ENCODE measurements around the gene POU4F1. TPM values are rescaled to one million over a fixed set of nuclear protein-coding genes. Genes with fewer than 3 reads are reported as not detected.

Gene POU4F1
- total and polyA plus RNA-seq, 8 donors = 0.08 TPM; not detected in 7

DNA sequence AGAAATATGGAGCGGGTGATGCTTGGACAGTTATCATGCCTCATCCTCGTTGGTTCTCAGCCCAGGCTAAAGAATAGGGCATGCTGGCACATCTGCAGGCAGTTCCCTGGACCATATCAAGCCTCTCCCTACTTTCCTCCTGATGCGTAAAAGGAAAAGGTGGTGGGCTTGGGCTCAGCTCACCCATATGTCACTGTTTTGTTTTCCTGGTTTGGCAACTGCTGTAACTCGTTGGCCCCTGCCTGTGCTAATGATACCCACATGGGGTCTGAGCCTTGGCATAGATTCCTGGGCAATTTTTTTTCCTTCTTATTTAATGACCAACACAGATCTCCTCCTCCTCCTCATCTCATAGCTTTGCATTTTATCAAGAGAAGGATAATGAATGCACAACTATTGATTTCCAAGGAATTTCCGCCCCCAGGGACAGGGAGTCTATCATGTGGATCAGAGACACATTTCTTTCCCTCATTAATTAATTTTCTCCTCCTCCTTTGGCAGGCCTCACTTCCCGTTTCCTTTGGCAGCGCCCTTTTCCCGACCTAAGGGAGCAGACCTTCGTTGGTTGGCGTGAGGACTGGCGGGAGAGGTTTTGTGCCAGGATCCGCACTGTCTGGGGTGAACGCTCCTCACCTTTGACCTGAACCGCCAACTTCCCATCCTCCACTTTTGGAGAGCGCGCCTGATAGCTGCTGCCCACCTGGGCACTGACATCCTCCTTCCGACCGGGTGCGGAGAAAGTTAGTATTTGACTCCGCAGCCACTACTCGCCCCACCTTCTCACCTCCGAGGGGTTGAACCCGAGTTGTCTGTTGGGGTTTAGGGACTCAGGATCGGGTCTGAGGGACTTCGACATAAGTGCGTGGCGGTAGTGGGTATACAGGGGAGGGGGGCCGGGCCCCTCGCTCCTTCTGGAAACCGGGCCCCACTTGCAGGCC lies 3.4 kb upstream of the POU4F1 start:
- Histone ChIP-seq H3K27ac (no peak overlapping the region), H3K9me3 (no peaks in the 10 kb centered on the region), H3K36me3 (no peaks in the 10 kb centered on the region), H3K4me1 (peaks cover 39 to 56% (median 50%) of the 10 kb centered on the region in 4 donors), H3K27me3 (peaks cover 52 to 94% (median 87%) of the 10 kb centered on the region in 3 donors), H3K4me3 (no peak overlapping the region)
- 9 to 13% (median 11%) methylated on average over 29 to 30 of the region's 30 CpGs for WGBS, 5 donors
- DNase-seq = no peak
- TF ChIP-seq EP300 (IDR thresholded peaks at IDR 0.05) = no peak
- TF ChIP-seq POLR2AphosphoS5 (IDR thresholded peaks at IDR 0.05) = no peak
- TF ChIP-seq POLR2A (IDR thresholded peaks at IDR 0.05) = no peak
- TF ChIP-seq, protein P1, sequence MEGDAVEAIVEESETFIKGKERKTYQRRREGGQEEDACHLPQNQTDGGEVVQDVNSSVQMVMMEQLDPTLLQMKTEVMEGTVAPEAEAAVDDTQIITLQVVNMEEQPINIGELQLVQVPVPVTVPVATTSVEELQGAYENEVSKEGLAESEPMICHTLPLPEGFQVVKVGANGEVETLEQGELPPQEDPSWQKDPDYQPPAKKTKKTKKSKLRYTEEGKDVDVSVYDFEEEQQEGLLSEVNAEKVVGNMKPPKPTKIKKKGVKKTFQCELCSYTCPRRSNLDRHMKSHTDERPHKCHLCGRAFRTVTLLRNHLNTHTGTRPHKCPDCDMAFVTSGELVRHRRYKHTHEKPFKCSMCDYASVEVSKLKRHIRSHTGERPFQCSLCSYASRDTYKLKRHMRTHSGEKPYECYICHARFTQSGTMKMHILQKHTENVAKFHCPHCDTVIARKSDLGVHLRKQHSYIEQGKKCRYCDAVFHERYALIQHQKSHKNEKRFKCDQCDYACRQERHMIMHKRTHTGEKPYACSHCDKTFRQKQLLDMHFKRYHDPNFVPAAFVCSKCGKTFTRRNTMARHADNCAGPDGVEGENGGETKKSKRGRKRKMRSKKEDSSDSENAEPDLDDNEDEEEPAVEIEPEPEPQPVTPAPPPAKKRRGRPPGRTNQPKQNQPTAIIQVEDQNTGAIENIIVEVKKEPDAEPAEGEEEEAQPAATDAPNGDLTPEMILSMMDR (IDR thresholded peaks at IDR 0.05) = no peak
- intact Hi-C loops (cut with DNase I; ENCODE audit: low total_unique reads) = no loop called here

DNA sequence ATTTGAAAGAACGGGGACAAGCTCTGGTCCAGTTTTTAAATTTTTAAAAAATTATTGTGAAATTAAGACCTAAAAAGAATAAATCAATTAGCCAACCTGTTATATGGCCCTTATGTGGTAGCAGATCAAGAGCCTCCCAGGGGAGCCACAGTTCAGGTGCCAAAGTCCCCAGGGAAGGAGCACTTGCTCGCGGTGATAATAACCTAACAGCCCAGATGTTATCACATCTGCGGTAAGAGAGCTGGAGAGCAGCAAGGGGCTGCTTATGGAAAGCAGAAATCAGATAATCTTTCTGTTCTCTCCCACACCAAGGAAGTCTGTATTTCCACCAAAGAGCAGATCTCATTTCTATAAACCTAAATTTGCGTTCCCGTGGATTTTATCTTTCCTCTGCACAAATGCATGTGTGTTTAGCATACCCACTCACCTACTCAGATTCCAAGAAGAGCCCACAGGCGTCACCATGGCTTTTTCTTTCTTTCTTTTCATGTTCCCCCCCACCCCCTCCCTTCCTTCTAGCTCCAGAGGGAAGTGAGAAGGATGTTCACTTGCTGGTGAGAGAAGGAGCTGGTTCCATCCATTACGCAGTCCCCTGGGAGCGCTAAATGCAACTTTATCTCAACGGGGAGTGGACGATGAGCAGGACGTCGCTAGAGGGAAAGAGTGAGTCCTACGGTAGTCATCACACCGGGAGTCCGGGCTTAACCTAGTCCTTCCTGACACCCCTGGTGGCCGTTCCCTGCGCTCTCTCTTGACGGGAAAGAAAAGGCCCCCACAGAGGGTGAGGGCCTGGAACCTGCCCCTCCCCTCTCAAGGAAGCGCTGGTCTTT lies 1.6 kb upstream of the POU4F1 start:
- Histone ChIP-seq H3K27ac (no peak overlapping the region), H3K4me1 (peaks cover 45 to 62% (median 59%) of the 10 kb centered on the region in 4 donors), H3K27me3 (peaks cover 60 to 97% (median 96%) of the 10 kb centered on the region in 3 donors), H3K4me3 (no peak overlapping the region), H3K36me3 (no peaks in the 10 kb centered on the region), H3K9me3 (no peaks in the 10 kb centered on the region)
- intact Hi-C loops (cut with DNase I; ENCODE audit: low total_unique reads) = no loop called here
- TF ChIP-seq POLR2AphosphoS5 (IDR thresholded peaks at IDR 0.05) = no peak
- no peak for TF ChIP-seq POLR2A (IDR thresholded peaks at IDR 0.05)
- TF ChIP-seq, protein P1 (IDR thresholded peaks at IDR 0.05) = no peak
- no peak for TF ChIP-seq EP300 (IDR thresholded peaks at IDR 0.05)
- 5 to 12% (median 6%) methylated on average over 16 to 20 of the region's 20 CpGs for WGBS, 5 donors
- DNase-seq = no peak

DNA sequence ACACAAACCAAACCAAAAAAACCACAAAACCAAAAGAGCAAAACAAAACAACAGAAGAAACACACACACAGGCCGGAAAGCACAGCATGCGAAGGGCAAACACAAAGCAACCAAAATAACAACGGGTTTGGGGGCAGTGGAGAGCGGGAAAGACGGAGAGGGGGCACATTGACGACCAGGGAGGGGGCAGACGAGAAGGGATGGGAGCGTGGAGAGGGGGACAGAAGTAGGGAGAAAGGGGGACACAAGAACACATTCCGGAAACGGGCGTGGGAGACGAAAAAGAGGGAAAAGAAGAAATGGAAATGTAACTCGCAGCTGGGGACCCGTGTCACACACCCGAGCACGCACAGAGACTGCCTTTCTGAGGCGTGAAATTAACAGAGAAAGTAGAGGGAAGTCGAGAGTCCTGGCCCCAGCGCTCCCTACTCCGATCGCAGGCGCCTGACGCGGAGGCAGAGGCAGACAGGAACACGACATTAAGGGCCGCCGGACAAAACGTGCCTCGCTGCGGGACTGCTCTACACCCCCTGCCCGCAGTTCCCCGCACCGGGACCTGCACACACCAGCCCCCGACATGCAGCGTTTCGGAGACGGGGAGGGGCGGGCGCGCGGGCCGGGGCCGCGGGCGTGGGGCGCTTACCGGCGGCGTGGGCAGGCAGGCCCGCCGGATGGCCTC lies 652 bp downstream of the POU4F1 start:
- peaks cover 28 to 40% (median 38%) of the 10 kb centered on the region in 4 donors for H3K4me1 ChIP-seq
- H3K9me3 ChIP-seq = peaks cover 0 to 2% (median 0%) of the 10 kb centered on the region in 4 donors
- WGBS, 5 donors = 1 to 5% (median 3%) methylated on average over 35 to 51 of the region's 51 CpGs
- H3K27ac ChIP-seq = no peak overlapping the region
- no peak for DNase-seq
- peak overlapping the region; percentile 22 to 59 (median 44) for H3K4me3 ChIP-seq
- H3K27me3 ChIP-seq = peaks cover 44 to 97% (median 95%) of the 10 kb centered on the region in 3 donors
- intact Hi-C loops (cut with DNase I; ENCODE audit: low total_unique reads) = no loop called here
- no peaks in the 10 kb centered on the region for H3K36me3 ChIP-seq
- TF ChIP-seq, protein P1 (IDR thresholded peaks at IDR 0.05) = no peak
- no peak for TF ChIP-seq POLR2A (IDR thresholded peaks at IDR 0.05)
- no peak for TF ChIP-seq POLR2AphosphoS5 (IDR thresholded peaks at IDR 0.05)
- TF ChIP-seq EP300 (IDR thresholded peaks at IDR 0.05) = no peak
